ENCODE measurements around the gene ATG10. TPM values are rescaled to one million over a fixed set of nuclear protein-coding genes. Genes with fewer than 3 reads are reported as not detected.

ATG10 gene
- total RNA-seq, 1 experiment from 2014 or later = 7.6 TPM

DNA sequence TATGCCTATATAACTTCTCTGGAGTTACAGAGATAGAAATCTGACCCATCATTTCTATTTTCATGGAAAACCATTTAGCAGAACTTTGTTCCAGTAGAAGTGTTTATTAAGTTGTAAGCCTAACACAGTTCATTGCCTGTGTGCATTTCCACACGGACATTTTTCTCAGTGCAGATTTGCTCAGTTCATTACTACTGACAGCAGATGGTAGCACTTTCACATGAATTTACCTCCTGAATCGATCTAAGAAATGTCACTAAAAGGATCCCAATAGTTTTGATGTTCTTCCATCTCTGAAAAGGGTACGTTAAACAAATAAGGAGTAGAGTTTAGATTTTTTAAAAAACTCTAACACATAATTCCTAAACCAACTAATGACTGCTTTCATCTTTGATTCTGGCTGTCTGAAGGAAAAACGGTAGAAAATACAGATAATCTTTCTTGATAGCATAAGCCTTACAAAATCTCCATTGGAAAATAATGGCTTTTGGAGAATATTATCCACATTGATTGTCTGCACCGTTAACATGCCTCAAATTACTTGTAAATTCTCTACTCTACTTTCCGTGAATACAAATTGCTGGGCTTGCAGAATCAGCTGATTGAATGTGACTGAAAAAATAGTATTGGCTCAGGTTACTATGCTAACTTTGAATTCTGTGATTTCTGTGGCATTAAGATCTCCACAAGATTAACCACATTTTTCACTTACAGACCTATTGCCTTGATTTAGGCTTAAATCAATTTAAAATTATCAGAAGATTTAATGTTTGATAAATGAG is 273.2 kb downstream of the ATG10 start:
- H3K4me1 Mint-ChIP-seq = no peaks in the 10 kb centered on the region
- WGBS (ENCODE audit: extremely low coverage, insufficient read length, low lambda C conversion rate) = no CpG with 5 or more reads among the region's 6 CpGs
- Histone ChIP-seq H4K8ac (replicated peaks; ENCODE audit: insufficient read length, low read depth, low read length) (no peak overlapping the region), H3K23ac (ENCODE audit: insufficient read length, low read depth, low read length) (no peak overlapping the region), H3K4me2 (ENCODE audit: insufficient read depth, insufficient read length, low read length) (no peak overlapping the region), H3K4me1 (ENCODE audit: insufficient read depth, low read length) (no peaks in the 10 kb centered on the region), H2BK120ac (ENCODE audit: low read depth, low read length, poor library complexity, severe bottlenecking) (no peak overlapping the region), H3K27me3 (ENCODE audit: insufficient read depth, low read length) (no peaks in the 10 kb centered on the region), H3K4ac (ENCODE audit: low read depth, low read length) (no peak overlapping the region), H2BK15ac (ENCODE audit: low read depth, low read length) (no peak overlapping the region), H3K27ac (ENCODE audit: insufficient read length, low read depth, low read length) (no peak overlapping the region), H4K5ac (ENCODE audit: insufficient read length, low read depth, low read length) (no peak overlapping the region), H2BK20ac (ENCODE audit: low read depth, low read length, poor library complexity, severe bottlenecking) (no peak overlapping the region), H3T11ph (ENCODE audit: low read length) (no peak overlapping the region), H2AK5ac (ENCODE audit: insufficient read length, low read length) (no peak overlapping the region), H3K23me2 (ENCODE audit: insufficient read length, low read depth, low read length, poor library complexity, severe bottlenecking) (no peaks in the 10 kb centered on the region), H3K56ac (ENCODE audit: insufficient read length, low read depth, low read length) (no peak overlapping the region), H3K14ac (ENCODE audit: insufficient read depth, low read length) (no peak overlapping the region), H2BK5ac (ENCODE audit: insufficient read length, low read length) (no peak overlapping the region), H3K18ac (ENCODE audit: insufficient read length, low read depth, low read length) (no peak overlapping the region), H4K91ac (ENCODE audit: insufficient read length, low read depth, low read length) (no peak overlapping the region), H3K9ac (ENCODE audit: extremely low read depth, insufficient read length, low read length) (no peak overlapping the region), H3K79me1 (ENCODE audit: insufficient read depth, low read depth, low read length, poor library complexity, severe bottlenecking) (no peaks in the 10 kb centered on the region), H3K79me2 (ENCODE audit: insufficient read depth, low read length) (no peaks in the 10 kb centered on the region), H4K20me1 (ENCODE audit: control insufficient read depth, insufficient read depth, insufficient read length) (no peaks in the 10 kb centered on the region), H2BK12ac (ENCODE audit: insufficient read length, low read depth, low read length) (no peak overlapping the region), H2AFZ (ENCODE audit: low read length) (no peak overlapping the region), H3K9me3 (ENCODE audit: control insufficient read depth, low read depth, low read length) (no peaks in the 10 kb centered on the region)
- peaks cover 4 to 7% of the 10 kb centered on the region in 2 experiments for H3K9me3 Mint-ChIP-seq
- H3K27ac Mint-ChIP-seq = no peak overlapping the region
- H3K36me3 Mint-ChIP-seq (ENCODE audit: insufficient read depth in 1 of 3, low read depth in 3 of 3) = peaks cover 0 to 14% (median 4%) of the 10 kb centered on the region in 3 experiments; a peak in 3 of 7 replicates
- no peak overlapping the region for H3K4me3 Mint-ChIP-seq
- no peaks in the 10 kb centered on the region for H3K27me3 Mint-ChIP-seq (ENCODE audit: low read depth)
- no peak for DNase-seq
- TF ChIP-seq, protein P1, sequence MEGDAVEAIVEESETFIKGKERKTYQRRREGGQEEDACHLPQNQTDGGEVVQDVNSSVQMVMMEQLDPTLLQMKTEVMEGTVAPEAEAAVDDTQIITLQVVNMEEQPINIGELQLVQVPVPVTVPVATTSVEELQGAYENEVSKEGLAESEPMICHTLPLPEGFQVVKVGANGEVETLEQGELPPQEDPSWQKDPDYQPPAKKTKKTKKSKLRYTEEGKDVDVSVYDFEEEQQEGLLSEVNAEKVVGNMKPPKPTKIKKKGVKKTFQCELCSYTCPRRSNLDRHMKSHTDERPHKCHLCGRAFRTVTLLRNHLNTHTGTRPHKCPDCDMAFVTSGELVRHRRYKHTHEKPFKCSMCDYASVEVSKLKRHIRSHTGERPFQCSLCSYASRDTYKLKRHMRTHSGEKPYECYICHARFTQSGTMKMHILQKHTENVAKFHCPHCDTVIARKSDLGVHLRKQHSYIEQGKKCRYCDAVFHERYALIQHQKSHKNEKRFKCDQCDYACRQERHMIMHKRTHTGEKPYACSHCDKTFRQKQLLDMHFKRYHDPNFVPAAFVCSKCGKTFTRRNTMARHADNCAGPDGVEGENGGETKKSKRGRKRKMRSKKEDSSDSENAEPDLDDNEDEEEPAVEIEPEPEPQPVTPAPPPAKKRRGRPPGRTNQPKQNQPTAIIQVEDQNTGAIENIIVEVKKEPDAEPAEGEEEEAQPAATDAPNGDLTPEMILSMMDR (conservative IDR thresholded peaks at IDR 0.05) = peak; percentile 15; the same call in 1 of the 3 replicates

Data from H9 (cell line).